ENCODE data around the gene PDXP.

- TF ChIP-seq CTCF (IDR thresholded peaks at IDR 0.05; ENCODE audit: poor library complexity, severe bottlenecking) (no peak), REST (IDR thresholded peaks at IDR 0.05; ENCODE audit: borderline replicate concordance) (no peak), EP300 (conservative IDR thresholded peaks at IDR 0.05; ENCODE audit: poor library complexity, severe bottlenecking) (no peak), POLR2AphosphoS5 (IDR thresholded peaks at IDR 0.05) (no peak), EZH2 (IDR thresholded peaks at IDR 0.05; ENCODE audit: borderline replicate concordance, insufficient read depth, low read length, poor library complexity, severe bottlenecking) (no peak), RAD21 (conservative IDR thresholded peaks at IDR 0.05) (no peak), SMC3 (conservative IDR thresholded peaks at IDR 0.05; ENCODE audit: poor library complexity) (no peak), TAF1 (IDR thresholded peaks at IDR 0.05; ENCODE audit: low read depth) (no peak)
These were observed 52.2 kb downstream of the PDXP start for GRCh38 chr22:37710675-37711074.

All from neural cell (in vitro differentiated cells).